Measurements from ENCODE around the gene ACTR5.
A peak's percentile ranks its signal among the peaks of the same experiment; 100 is the strongest.

The ACTR5 gene

DNA sequence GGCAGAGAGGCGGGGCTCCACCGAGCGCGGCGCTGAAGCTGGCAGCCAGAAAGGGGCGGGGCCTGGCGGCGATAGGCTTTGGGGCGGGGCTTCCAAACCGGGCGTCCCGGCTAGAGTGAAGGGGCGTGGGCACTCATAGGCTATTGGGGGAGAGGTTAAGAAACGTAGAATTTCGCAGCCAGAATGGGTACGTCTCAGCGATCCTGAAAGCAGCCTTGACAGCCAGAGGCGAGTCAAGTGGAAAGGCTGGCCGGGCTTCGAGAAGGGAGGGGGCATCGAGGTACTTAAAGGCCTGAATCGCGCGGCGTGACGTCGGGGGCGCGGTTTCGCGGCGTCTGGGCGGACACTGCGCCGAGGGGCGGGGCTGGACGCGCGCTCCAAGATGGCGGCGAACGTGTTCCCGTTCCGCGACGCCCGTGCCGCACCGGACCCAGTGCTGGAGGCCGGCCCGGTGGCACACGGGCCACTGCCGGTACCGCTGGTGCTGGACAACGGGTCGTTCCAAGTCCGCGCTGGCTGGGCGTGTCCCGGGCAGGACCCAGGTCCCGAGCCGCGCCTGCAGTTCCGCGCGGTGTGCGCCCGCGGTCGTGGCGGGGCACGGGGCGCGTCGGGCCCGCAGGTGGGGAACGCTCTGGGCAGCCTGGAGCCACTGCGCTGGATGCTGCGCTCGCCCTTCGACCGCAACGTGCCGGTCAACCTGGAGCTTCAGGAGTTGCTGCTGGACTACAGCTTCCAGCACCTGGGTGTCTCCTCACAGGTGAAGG, at the start of gene ACTR5:
TSS of gene ACTR5 (plus strand) at position 364 of the 764 bp plus-strand sequence. CDS start at position 383, 19 bp downstream.
- no peak for TF ChIP-seq CTCF (IDR thresholded peaks at IDR 0.05; ENCODE audit: low read depth, low read length)
- peak within 1 kb of the TSS; percentile 95 for H3K4me3 ChIP-seq (ENCODE audit: low read depth, low read length)

- no peak overlapping the region for H3K4me3 ChIP-seq (ENCODE audit: low read depth, low read length)
- no peak for TF ChIP-seq CTCF (IDR thresholded peaks at IDR 0.05; ENCODE audit: low read depth, low read length)
Measured at GRCh38 chr20:38698541-38698940, 49.7 kb upstream of the ACTR5 start.

DNA sequence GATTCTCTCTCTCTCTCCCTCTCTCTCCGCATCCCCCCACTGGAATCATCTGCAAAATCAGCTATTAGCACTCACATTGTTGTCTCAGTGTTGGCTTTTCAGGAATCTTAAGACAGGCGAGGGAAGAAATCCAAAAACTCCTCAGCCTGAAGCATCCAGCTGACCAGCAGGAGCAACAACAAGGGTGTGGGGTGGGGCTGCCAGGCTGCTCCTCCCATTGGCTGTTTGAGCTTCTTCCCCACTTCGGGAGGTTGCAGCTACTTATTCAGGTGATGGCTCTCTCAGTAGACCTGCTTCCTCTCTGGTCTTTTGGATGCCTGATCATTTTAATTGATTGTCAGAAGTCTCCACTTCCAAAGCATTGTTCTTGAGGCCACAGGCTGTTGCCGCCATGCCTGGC, 48.1 kb upstream of the ACTR5 start:
- no peak overlapping the region for H3K4me3 ChIP-seq (ENCODE audit: low read depth, low read length)
- TF ChIP-seq CTCF (IDR thresholded peaks at IDR 0.05; ENCODE audit: low read depth, low read length): no peak

GRCh38 chr20:38700926-38701325, 47.3 kb upstream of the ACTR5 start:
- TF ChIP-seq CTCF (IDR thresholded peaks at IDR 0.05; ENCODE audit: low read depth, low read length): no peak
- no peak overlapping the region for H3K4me3 ChIP-seq (ENCODE audit: low read depth, low read length)

GRCh38 chr20:38703526-38703925, 44.7 kb upstream of the ACTR5 start:
- TF ChIP-seq CTCF (IDR thresholded peaks at IDR 0.05; ENCODE audit: low read depth, low read length): no peak

DNA sequence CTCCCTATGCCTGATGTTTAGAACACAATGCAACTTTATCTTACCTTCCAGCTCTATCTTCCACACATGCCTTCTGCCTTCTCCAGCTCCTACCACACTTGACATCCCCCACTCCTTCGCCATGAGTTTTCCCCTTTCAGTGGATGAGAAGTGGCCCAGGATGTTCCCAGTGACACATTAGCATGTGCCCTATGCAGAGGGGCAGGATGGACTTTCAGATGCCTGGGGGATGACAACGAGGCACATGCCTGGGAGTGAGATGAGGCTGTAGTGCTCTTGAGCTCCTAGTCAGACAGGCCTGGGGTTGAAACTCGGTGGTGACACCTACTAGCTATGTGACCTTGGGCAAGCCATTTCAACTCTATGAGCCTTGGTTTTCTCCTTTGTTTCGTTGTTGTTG, 44.1 kb upstream of the ACTR5 start:
- no peak for TF ChIP-seq CTCF (IDR thresholded peaks at IDR 0.05; ENCODE audit: low read depth, low read length)
- no peak overlapping the region for H3K4me3 ChIP-seq (ENCODE audit: low read depth, low read length)

More at GRCh38 chr20:38703526-38703925, 44.7 kb upstream of the ACTR5 start:
- H3K4me3 ChIP-seq (ENCODE audit: low read depth, low read length): no peak overlapping the region

DNA sequence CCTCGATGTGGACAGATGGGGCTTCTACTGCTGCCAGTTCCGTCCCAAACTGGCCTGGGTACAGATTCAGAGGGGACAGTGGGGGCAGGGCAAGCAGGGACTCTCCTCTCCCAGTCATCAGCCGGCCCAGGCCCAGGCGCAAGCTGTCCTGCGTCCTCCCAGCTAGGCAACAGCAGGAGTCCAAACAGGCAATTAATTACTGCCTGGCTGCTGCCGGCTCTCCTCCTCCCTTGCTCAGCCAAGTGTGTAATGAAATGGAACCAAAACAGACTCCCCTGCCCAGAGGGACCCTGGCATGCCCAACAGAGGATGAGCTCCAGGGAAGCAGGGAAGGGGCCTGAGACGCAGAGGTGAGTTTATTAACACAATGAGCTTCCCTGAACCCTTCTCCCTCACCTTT, 41.8 kb upstream of the ACTR5 start:
- TF ChIP-seq CTCF (IDR thresholded peaks at IDR 0.05; ENCODE audit: low read depth, low read length): no peak
- H3K4me3 ChIP-seq (ENCODE audit: low read depth, low read length): no peak overlapping the region
